Testis (tissue), 3 donors: ENCODE results near the gene CCR7. TPM values are rescaled to one million over a fixed set of nuclear protein-coding genes. Genes with fewer than 3 reads are reported as not detected.

ENCODE experiments used
- DNase-seq: peaks from one replicate; pipeline ENCODE4 v3.0.0-alpha.2; 2019
- H3K27ac ChIP-seq, 2 donors: fragments of 200-600 bp; sonication (generic); one replicate each; pipeline ENCODE4 v1.5.1; 2019
- H3K27me3 ChIP-seq: fragments of 200-600 bp; sonication (generic); one replicate; pipeline ENCODE4 v1.5.1; 2019
- H3K36me3 ChIP-seq: fragments of 200-600 bp; sonication (generic); one replicate; pipeline ENCODE4 v1.5.1; 2017; ENCODE audit warnings: low read depth; ENCODE audit errors: missing control alignments
- H3K4me1 ChIP-seq: fragments of 200-600 bp; sonication (generic); one replicate; pipeline ENCODE4 v1.5.1; 2019
- H3K4me3 ChIP-seq, 2 donors: fragments of 200-600 bp; sonication (generic); one replicate each; pipeline ENCODE4 v1.5.1; 2017 to 2019
- H3K9me3 ChIP-seq: fragments of 200-600 bp; sonication (generic); one replicate; pipeline ENCODE4 v1.5.1; 2017
- CTCF ChIP-seq, 3 experiments: fragments of 450-650 bp in 2 of 3; fragments of 200-600 bp in 1 of 3; sonication (generic) in 1 of 3; IDR thresholded peaks; one replicate each; pipeline ENCODE4 v1.5.1; 2016 to 2019; ENCODE audit warnings: antibody characterized with exemption in 3 of 3, mild to moderate bottlenecking in 2 of 3, moderate library complexity in 1 of 3
- POLR2A ChIP-seq: fragments of 450-650 bp; IDR thresholded peaks from one replicate; pipeline ENCODE4 v1.6.1; 2017; ENCODE audit warnings: antibody characterized with exemption, mild to moderate bottlenecking, moderate library complexity
- WGBS, 2 donors: methylation state at CpG; one replicate each; pipeline ENCODE4 v1.1.5; 2018; 5-methylcytosine and 5-hydroxymethylcytosine counted together
- intact Hi-C: fragments of 100-400 bp; cut with DNase I; formaldehyde crosslinking; loops from one replicate; pipeline ENCODE4 v1.15.1; 2023; ENCODE audit warnings: low total_unique reads
- polyA plus RNA-seq: library from polyadenylated mRNA; stranded (reverse); fragments of 350-450 nt; fragmentation: Illumina TruSeq; extraction: RNeasy Lipid Tissue Mini Kit (QIAGEN cat#74804); gene quantifications from one replicate; pipeline ENCODE4 v1.2.3, GENCODE V29; 2014; ENCODE audit warnings: low read depth, low replicate concordance; ENCODE audit not compliant: insufficient read depth
- total RNA-seq, 2 donors: library from RNA; depleted of rRNA; stranded (reverse); fragments of >200 nt; gene quantifications; one replicate each; pipeline ENCODE4 v1.2.3, GENCODE V29; 2016

Gene CCR7
- total and polyA plus RNA-seq, 3 donors from 2014 or later = 0.87 to 1.5 (median 1.3) TPM

- Histone ChIP-seq H3K9me3 (no peaks in the 10 kb centered on the region), H3K4me3 (no peak overlapping the region), H3K4me1 (peaks cover 65% of the 10 kb centered on the region), H3K36me3 (no peaks in the 10 kb centered on the region), H3K27ac (peak overlapping the region; percentile 67 to 71), H3K27me3 (no peaks in the 10 kb centered on the region)
- DNase-seq = peak; percentile 90
- TF ChIP-seq CTCF (IDR thresholded peaks at IDR 0.05) = no peak
- no peak for TF ChIP-seq POLR2A
- intact Hi-C loops = no loop called here
- WGBS, 2 donors = 46 to 55% methylated on average over 6 of the region's 6 CpGs
Measured at GRCh38 chr17:40551091-40551878, 14.0 kb downstream of the CCR7 start.

- WGBS, 2 donors = 52 to 58% methylated on average over 8 of the region's 8 CpGs
Measured at GRCh38 chr17:40550608-40551007, 14.7 kb downstream of the CCR7 start.

DNA sequence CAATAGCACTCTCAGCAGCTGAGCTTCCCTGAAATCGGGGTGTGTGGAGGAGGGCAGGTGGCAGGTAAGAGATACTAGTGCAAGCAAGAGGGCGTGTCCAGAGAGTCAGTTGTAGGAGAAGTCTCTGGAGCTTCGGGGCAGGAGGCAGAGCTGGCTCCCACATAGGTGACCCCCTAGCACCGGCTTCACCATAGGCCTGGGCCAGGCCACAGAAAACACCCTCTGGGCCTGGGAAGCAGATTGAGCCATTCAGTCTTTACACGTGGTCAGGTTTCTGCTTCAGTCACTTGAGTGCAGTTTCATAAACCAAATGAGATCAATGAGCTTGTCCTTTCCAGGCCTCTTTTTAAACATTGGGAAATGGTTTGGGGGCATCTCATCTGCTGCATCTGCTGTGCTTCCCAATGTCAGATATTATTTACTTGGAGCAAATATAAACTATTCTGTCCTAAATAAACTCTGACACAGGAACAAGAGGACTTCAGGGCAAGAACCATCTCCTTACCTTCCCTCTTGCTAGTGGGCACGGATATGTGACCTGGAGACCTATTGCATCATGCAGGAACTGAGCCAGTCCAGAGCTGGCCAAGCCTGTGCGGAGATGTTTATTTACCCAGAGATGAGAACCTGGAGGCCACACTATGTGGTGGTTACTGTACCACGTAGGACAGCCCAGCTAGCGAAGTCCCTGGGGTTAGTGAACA lies 16.1 kb downstream of the CCR7 start:
- H3K36me3 ChIP-seq = no peaks in the 10 kb centered on the region
- peaks cover 55% of the 10 kb centered on the region for H3K4me1 ChIP-seq
- 71 to 74% methylated on average over 8 to 9 of the region's 9 CpGs for whole genome bisulfite sequencing, 2 donors
- peak overlapping the region; percentile 9 to 46 for H3K27ac ChIP-seq
- DNase-seq = no peak
- no peak for TF ChIP-seq POLR2A
- TF ChIP-seq CTCF (IDR thresholded peaks at IDR 0.05) = no peak
- H3K9me3 ChIP-seq = no peaks in the 10 kb centered on the region
- no peaks in the 10 kb centered on the region for H3K27me3 ChIP-seq
- intact Hi-C loops = no loop called here
- no peak overlapping the region for H3K4me3 ChIP-seq

More at GRCh38 chr17:40550608-40551007, 14.7 kb downstream of the CCR7 start:
- Histone ChIP-seq H3K36me3 (no peaks in the 10 kb centered on the region), H3K4me3 (no peak overlapping the region), H3K9me3 (no peaks in the 10 kb centered on the region), H3K4me1 (peaks cover 65% of the 10 kb centered on the region), H3K27ac (peak overlapping the region; percentile 46 to 67), H3K27me3 (no peaks in the 10 kb centered on the region)
- TF ChIP-seq POLR2A = no peak
- no peak for TF ChIP-seq CTCF (IDR thresholded peaks at IDR 0.05)
- peak; percentile 56 for DNase-seq
- intact Hi-C loops = no loop called here

GRCh38 chr17:40548491-40548981 lies 16.7 kb downstream of the CCR7 start:
- H3K36me3 ChIP-seq = no peaks in the 10 kb centered on the region
- H3K9me3 ChIP-seq = no peaks in the 10 kb centered on the region
- H3K4me1 ChIP-seq = peaks cover 54% of the 10 kb centered on the region
- intact Hi-C loops = no loop called here
- 91 to 95% methylated on average over 9 of the region's 9 CpGs for WGBS, 2 donors
- no peak for DNase-seq
- H3K4me3 ChIP-seq = no peak overlapping the region
- H3K27ac ChIP-seq = peak overlapping the region in 1 of 2 donors; percentile 46
- TF ChIP-seq POLR2A (no peak), CTCF (IDR thresholded peaks at IDR 0.05) (no peak)
- no peaks in the 10 kb centered on the region for H3K27me3 ChIP-seq
